ENCODE data around the gene MLLT10. TPM values are rescaled to one million over a fixed set of nuclear protein-coding genes. Genes with fewer than 3 reads are reported as not detected.

Gene MLLT10
- total RNA-seq, 1 donor from 2014 or later = 32.3 TPM

DNA sequence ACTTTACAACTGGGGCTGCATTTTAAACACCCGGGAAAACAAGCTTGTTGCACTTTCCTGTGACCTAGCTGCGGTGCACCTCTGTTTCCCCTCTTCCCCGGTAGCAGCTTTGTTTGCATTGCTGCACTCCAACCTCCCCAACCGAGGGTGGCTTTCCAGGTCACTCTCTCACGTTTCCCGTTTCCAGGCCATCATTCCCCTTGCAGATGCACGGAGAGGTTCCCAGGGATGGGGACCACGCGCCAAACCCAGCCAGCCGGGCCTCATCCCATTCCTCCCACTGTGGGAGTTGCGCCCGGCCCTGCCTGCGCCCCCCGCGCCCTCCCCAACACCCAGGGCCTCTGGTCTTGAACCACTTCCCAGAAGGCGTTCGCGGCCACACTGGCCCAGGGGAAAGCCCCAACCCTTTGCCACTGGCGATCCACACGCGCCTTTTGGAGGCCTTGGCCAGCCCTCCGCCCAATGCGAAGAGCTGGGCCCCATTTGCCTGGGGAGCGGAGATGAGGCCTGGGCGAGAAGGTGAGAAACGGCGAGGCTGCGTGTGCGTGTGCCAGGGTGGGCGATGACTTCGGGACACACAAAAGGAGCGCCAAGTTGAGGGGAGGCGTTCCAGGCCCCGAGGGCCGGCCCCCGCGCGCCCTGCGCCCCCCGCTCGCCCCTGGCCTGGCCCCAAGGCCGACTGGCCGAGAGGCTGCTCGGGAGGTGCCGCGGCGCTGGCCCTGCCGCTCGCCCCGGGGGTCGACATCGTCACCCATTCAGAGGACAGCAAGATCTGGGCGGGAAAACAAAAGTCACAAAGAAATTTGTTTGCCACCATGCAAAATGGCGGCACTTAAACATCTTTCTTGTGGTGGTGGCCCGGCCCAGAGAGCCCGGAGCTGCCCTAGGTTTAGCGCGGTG, 24.4 kb upstream of the MLLT10 start:
- Histone ChIP-seq H3K36me3 (ENCODE audit: control insufficient read depth, insufficient read depth, low read length) (no peaks in the 10 kb centered on the region), H3K27me3 (ENCODE audit: control insufficient read depth, insufficient read depth, low read length) (peaks cover 2% of the 10 kb centered on the region), H3K4me3 (ENCODE audit: low read depth, low read length) (peak overlapping the region; percentile 25)
- TF ChIP-seq, protein P1, sequence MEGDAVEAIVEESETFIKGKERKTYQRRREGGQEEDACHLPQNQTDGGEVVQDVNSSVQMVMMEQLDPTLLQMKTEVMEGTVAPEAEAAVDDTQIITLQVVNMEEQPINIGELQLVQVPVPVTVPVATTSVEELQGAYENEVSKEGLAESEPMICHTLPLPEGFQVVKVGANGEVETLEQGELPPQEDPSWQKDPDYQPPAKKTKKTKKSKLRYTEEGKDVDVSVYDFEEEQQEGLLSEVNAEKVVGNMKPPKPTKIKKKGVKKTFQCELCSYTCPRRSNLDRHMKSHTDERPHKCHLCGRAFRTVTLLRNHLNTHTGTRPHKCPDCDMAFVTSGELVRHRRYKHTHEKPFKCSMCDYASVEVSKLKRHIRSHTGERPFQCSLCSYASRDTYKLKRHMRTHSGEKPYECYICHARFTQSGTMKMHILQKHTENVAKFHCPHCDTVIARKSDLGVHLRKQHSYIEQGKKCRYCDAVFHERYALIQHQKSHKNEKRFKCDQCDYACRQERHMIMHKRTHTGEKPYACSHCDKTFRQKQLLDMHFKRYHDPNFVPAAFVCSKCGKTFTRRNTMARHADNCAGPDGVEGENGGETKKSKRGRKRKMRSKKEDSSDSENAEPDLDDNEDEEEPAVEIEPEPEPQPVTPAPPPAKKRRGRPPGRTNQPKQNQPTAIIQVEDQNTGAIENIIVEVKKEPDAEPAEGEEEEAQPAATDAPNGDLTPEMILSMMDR (IDR thresholded peaks at IDR 0.05; ENCODE audit: insufficient read depth, low read length, poor library complexity, severe bottlenecking) = no peak
- no peak for DNase-seq (ENCODE audit: low read depth)

DNA sequence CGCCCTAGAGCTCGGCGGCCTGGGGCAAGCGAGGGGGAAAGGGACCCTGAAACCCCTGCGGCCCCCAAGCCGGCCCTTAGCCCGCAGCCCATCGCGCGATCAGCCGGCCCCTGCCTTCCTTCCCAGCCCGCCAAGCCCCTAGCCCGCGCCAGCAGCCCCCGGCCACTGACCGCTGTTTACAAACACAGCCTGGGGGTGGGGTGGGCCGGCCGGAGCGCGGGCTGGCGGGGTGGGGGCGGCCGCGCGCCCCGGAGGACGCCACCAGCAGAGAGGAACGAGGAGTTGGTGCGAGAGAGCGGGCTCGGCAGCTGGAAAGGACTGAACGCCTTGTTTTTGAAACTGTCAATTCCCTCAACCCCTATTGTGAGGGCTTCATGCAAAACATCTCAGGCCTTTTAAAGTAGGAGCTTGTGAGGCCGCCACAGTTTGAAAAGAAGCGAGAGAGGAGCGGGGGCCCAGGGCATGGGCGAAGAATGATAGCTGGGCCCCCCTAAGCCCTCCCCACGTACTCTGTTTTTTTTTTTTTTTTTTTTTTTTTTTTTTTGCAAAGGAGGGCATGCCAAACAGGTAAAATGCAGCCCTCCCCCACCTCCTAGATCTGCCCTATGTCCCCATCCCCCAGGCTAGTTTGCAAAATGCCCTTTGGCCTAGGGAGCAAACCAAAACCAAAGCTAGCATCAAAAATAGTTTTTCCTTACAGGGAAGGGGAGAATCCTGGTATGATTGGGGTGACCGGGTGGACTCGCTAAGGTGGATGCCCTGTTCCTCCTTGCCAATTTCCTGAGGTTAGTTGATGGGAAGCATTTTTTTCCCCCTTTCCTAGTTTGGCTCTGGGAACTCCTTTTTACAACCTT, 23.6 kb upstream of the MLLT10 start:
- TF ChIP-seq, protein P1 (IDR thresholded peaks at IDR 0.05; ENCODE audit: insufficient read depth, low read length, poor library complexity, severe bottlenecking) = no peak
- Histone ChIP-seq H3K27me3 (ENCODE audit: control insufficient read depth, insufficient read depth, low read length) (peaks cover 2% of the 10 kb centered on the region), H3K4me3 (ENCODE audit: low read depth, low read length) (peak overlapping the region; percentile 25), H3K36me3 (ENCODE audit: control insufficient read depth, insufficient read depth, low read length) (no peaks in the 10 kb centered on the region)
- DNase-seq (ENCODE audit: low read depth) = no peak

DNA sequence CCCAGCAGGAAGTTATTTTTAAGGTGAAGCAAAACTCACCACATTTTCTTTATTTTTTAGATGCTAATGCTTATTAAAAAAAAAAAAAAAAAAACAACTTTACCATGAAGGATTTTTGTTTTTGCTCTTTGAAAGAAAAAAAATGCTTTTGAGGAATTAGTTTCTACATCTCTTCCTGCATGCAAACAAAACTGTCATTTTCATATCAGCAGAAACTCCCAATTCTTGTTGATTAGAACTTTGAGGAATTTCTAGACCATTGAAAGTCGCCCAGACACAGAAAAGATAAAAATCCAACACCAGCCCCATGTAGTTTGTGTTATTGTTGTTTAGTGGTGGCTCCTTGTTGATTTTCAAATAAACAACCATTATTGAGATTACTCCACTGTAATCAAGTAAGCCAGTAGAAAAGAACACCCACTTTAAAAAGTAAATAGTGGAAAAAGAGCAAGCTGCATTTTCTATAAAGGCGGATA, 22.9 kb upstream of the MLLT10 start:
- TF ChIP-seq, protein P1 (IDR thresholded peaks at IDR 0.05; ENCODE audit: insufficient read depth, low read length, poor library complexity, severe bottlenecking) = no peak
- Histone ChIP-seq H3K36me3 (ENCODE audit: control insufficient read depth, insufficient read depth, low read length) (no peaks in the 10 kb centered on the region), H3K27me3 (ENCODE audit: control insufficient read depth, insufficient read depth, low read length) (peaks cover 2% of the 10 kb centered on the region), H3K4me3 (ENCODE audit: low read depth, low read length) (no peak overlapping the region)
- DNase-seq (ENCODE audit: low read depth) = no peak

DNA sequence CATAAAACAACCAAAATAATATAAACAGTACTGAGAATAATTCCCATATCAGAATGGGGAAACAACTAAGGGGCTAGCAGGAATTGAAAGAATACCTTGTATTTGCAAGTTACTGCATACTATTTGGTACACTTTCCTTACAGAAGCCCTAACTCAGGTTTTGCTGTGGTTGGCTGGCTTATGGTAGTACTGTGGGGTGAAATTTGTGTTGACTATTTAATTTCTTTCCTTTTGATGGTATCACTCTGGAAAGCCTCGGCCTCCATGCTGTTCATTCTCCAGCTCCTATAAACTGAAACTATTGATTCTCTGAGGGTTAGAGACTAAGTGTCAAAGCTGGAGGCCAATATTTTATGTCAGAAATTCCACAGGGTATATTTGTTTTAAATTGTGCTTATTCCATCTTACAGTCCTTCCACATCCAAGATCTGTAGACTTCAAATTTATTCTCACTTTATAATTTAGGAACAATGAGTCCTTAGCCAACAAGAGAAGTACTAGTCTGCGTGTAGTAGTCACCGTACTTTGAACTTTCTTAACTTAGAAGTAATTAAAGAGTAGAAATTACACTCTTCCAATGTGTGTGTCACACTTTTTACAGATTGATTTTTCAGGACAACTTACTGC, 22.0 kb upstream of the MLLT10 start:
- Histone ChIP-seq H3K27me3 (ENCODE audit: control insufficient read depth, insufficient read depth, low read length) (peaks cover 2% of the 10 kb centered on the region), H3K36me3 (ENCODE audit: control insufficient read depth, insufficient read depth, low read length) (no peaks in the 10 kb centered on the region), H3K4me3 (ENCODE audit: low read depth, low read length) (no peak overlapping the region)
- TF ChIP-seq, protein P1 (IDR thresholded peaks at IDR 0.05; ENCODE audit: insufficient read depth, low read length, poor library complexity, severe bottlenecking) = no peak
- no peak for DNase-seq (ENCODE audit: low read depth)

DNA sequence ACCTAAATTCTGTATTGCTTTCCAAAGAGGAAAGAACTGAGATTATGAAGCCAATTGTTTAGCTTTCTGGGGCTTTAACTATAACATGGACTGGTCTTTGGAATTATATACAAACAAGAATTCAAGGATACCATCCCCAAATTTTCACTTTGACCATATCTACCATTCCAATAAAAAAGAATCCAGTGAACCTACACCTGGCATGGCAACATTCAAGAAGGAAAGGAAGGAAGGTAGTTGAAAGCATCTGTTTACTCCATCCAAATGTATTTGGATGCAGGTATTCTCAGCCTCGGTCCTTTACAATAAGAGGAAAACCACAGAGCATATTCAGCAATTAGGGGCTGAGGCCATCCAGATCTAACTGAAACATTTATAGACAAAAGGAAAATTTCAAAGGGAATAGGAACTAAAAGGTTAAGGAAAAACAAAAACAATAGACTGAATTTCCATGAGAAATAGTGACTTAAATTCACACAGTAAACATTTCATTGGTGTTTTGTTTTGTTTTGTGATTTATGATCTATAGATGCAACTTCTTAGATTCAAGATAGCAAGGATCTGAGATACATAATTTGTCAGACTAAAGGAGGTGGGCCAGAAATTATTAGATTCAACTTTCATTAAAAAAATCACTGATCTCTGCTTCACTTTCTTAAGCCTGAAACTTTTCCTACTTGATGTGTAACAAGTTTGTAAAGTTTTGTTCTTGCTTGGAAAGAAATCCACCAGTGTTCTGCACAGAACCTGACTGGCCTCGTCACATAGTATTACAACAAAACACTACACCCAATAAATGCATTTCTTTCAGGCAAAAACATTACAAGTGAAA, 21.2 kb upstream of the MLLT10 start:
- Histone ChIP-seq H3K27me3 (ENCODE audit: control insufficient read depth, insufficient read depth, low read length) (peaks cover 2% of the 10 kb centered on the region), H3K36me3 (ENCODE audit: control insufficient read depth, insufficient read depth, low read length) (no peaks in the 10 kb centered on the region), H3K4me3 (ENCODE audit: low read depth, low read length) (no peak overlapping the region)
- TF ChIP-seq, protein P1 (IDR thresholded peaks at IDR 0.05; ENCODE audit: insufficient read depth, low read length, poor library complexity, severe bottlenecking) = no peak
- DNase-seq (ENCODE audit: low read depth) = no peak
